GM12872 (cell line): Measurements from ENCODE around the gene ARHGEF6.

Experiments
- CTCF ChIP-seq: IDR thresholded peaks from 3 replicates; pipeline ENCODE4 v1.5.1; 2011; ENCODE audit warnings: low read depth, mild to moderate bottlenecking, low read length, moderate library complexity; ENCODE audit not compliant: insufficient read depth

Gene ARHGEF6

GRCh38 chrX:136694431-136695087 lies 86.2 kb downstream of the ARHGEF6 start:
- peak; percentile 64 for TF ChIP-seq CTCF

GRCh38 chrX:136692271-136692670 lies 88.5 kb downstream of the ARHGEF6 start:
- TF ChIP-seq CTCF = no peak

GRCh38 chrX:136691028-136691809 lies 89.5 kb downstream of the ARHGEF6 start:
- TF ChIP-seq CTCF = no peak

GRCh38 chrX:136689436-136689835 lies 91.3 kb downstream of the ARHGEF6 start:
- TF ChIP-seq CTCF = no peak

GRCh38 chrX:136687457-136687856 lies 93.3 kb downstream of the ARHGEF6 start:
- TF ChIP-seq CTCF = no peak

- no peak for TF ChIP-seq CTCF
These were observed 96.6 kb downstream of the ARHGEF6 start for GRCh38 chrX:136684120-136684519.

- no peak for TF ChIP-seq CTCF
These were observed 101.2 kb downstream of the ARHGEF6 start for GRCh38 chrX:136679531-136679930.
